IMR-90 (cell line): ENCODE data around the gene SLC36A1. TPM values are rescaled to one million over a fixed set of nuclear protein-coding genes. Genes with fewer than 3 reads are reported as not detected.

Source experiments
- ATAC-seq: fragments of 200-7000 bp; cut with Tn5 transposase; 2 replicates; pipeline ENCODE4 v1.9.1; 2020; ENCODE audit warnings: low read depth, mild to moderate bottlenecking, moderate library complexity
- BruUV-seq: library from RNA; stranded (reverse); fragments of 400-500 nt; replicated peaks from 2 replicates; lab custom pipeline; 2021; lab: Mats Ljungman, UMichigan
- CTCF ChIA-PET: fragments of 300-600 bp; formaldehyde crosslinking; extraction: SDS; loops from one replicate; lab custom pipeline; 2021; ENCODE audit warnings: antibody characterized with exemption; lab: Yijun Ruan, JAX
- POLR2A ChIA-PET: fragments of 300-600 bp; sonication (Branson Sonifier 250); formaldehyde crosslinking; loops from one replicate; lab custom pipeline; 2022; ENCODE audit warnings: antibody characterized with exemption; ENCODE audit not compliant: unreplicated experiment; lab: Charles Lee
- DNase-seq: peaks from one replicate; pipeline ENCODE4 v3.0.0; 2013
- H2AFZ ChIP-seq: replicated peaks from 2 replicates; pipeline ENCODE3; 2013; ENCODE audit warnings: low read length, mild to moderate bottlenecking; ENCODE audit not compliant: poor library complexity
- H2AK5ac ChIP-seq: 2 replicates; pipeline ENCODE4 v1.6.1; 2013; ENCODE audit warnings: low read depth, low read length, inconsistent platforms
- H2AK9ac ChIP-seq: replicated peaks from 2 replicates; pipeline ENCODE3; 2013; ENCODE audit warnings: mild to moderate bottlenecking, low read depth, low read length, moderate library complexity; ENCODE audit not compliant: poor library complexity
- H2BK120ac ChIP-seq: 2 replicates; pipeline ENCODE4 v1.6.1; 2013; ENCODE audit warnings: low read depth, low read length, inconsistent platforms
- H2BK15ac ChIP-seq: 3 replicates; pipeline ENCODE4 v1.6.1; 2013; ENCODE audit warnings: low read depth, low read length, inconsistent platforms
- H2BK20ac ChIP-seq: 2 replicates; pipeline ENCODE4 v1.6.1; 2013; ENCODE audit warnings: low read depth, mild to moderate bottlenecking, inconsistent platforms, low read length, moderate library complexity
- H2BK5ac ChIP-seq: 2 replicates; pipeline ENCODE4 v1.6.1; 2013; ENCODE audit warnings: mild to moderate bottlenecking, low read depth, low read length, inconsistent platforms; ENCODE audit not compliant: poor library complexity, severe bottlenecking
- H3K14ac ChIP-seq: replicated peaks from 2 replicates; pipeline ENCODE4 v1.6.1; 2013; ENCODE audit warnings: low read depth, low read length, inconsistent platforms
- H3K18ac ChIP-seq: 2 replicates; pipeline ENCODE4 v1.6.1; 2013; ENCODE audit warnings: low read depth, low read length, control low read depth
- H3K23ac ChIP-seq: 2 replicates; pipeline ENCODE4 v1.6.1; 2013; ENCODE audit warnings: low read depth, low read length, inconsistent platforms
- H3K27ac ChIP-seq: 2 replicates; pipeline ENCODE4 v1.5.1; 2013; ENCODE audit warnings: mild to moderate bottlenecking, control low read depth, low read length; ENCODE audit not compliant: insufficient read depth
- H3K27me3 ChIP-seq: 2 replicates; pipeline ENCODE4 v1.6.1; 2013; ENCODE audit warnings: low read length; ENCODE audit not compliant: control insufficient read depth, insufficient read depth
- H3K36me3 ChIP-seq: 2 replicates; pipeline ENCODE4 v1.6.1; 2013; ENCODE audit warnings: low read length, mixed read lengths; ENCODE audit not compliant: control insufficient read depth, insufficient read depth
- H3K4ac ChIP-seq: 2 replicates; pipeline ENCODE4 v1.6.1; 2013; ENCODE audit warnings: low read depth, low read length, inconsistent platforms
- H3K4me1 ChIP-seq: 2 replicates; pipeline ENCODE4 v1.6.1; 2013; ENCODE audit warnings: low read length, mixed read lengths; ENCODE audit not compliant: control insufficient read depth, insufficient read depth
- H3K4me2 ChIP-seq: 2 replicates; pipeline ENCODE4 v1.6.1; 2013; ENCODE audit warnings: low read depth, mild to moderate bottlenecking, control low read depth, low read length, moderate library complexity
- H3K4me3 ChIP-seq: 2 replicates; pipeline ENCODE4 v1.5.1; 2013; ENCODE audit warnings: low read depth, mild to moderate bottlenecking, control low read depth, low read length, moderate library complexity; ENCODE audit not compliant: insufficient read depth
- H3K56ac ChIP-seq: 2 replicates; pipeline ENCODE4 v1.6.1; 2013; ENCODE audit warnings: low read length, inconsistent platforms; ENCODE audit not compliant: insufficient read depth; ENCODE audit errors: extremely low read depth
- H3K79me1 ChIP-seq, 2 experiments: 2 replicates each; pipeline ENCODE4 v1.6.1; 2013; ENCODE audit warnings: low read length in 2 of 2, inconsistent platforms in 1 of 2, low read depth in 1 of 2
- H3K9ac ChIP-seq: 2 replicates; pipeline ENCODE4 v1.6.1; 2013; ENCODE audit warnings: low read depth, low read length, control low read depth
- H3K9me1 ChIP-seq: 2 replicates; pipeline ENCODE4 v1.6.1; 2013; ENCODE audit warnings: low read length, inconsistent platforms; ENCODE audit not compliant: insufficient read depth
- H3K9me3 ChIP-seq: 2 replicates; pipeline ENCODE4 v1.6.1; 2013; ENCODE audit warnings: low read length; ENCODE audit not compliant: control insufficient read depth, insufficient read depth
- H4K20me1 ChIP-seq: 2 replicates; pipeline ENCODE4 v1.6.1; 2013; ENCODE audit warnings: low read length, inconsistent platforms; ENCODE audit not compliant: insufficient read depth
- H4K5ac ChIP-seq: 2 replicates; pipeline ENCODE4 v1.6.1; 2013; ENCODE audit warnings: mild to moderate bottlenecking, low read depth, low read length, control low read depth
- H4K8ac ChIP-seq, 2 experiments: 2 replicates each; pipeline ENCODE4 v1.6.1; 2013; ENCODE audit warnings: low read depth in 2 of 2, low read length in 2 of 2, control low read depth in 1 of 2, inconsistent platforms in 1 of 2
- H4K91ac ChIP-seq: 2 replicates; pipeline ENCODE4 v1.6.1; 2013; ENCODE audit warnings: low read depth, low read length, inconsistent platforms; ENCODE audit not compliant: insufficient read depth
- CEBPB ChIP-seq: IDR thresholded peaks from 2 replicates; pipeline ENCODE4 v1.6.1; 2012; ENCODE audit warnings: low read depth, low read length, improper control_type of control experiment
- CTCF ChIP-seq: conservative IDR thresholded peaks from 2 replicates; pipeline ENCODE4 v1.5.1; 2012; ENCODE audit warnings: mild to moderate bottlenecking, low read depth, low read length, improper control_type of control experiment
- FOS ChIP-seq: fragments of 150-350 bp; IDR thresholded peaks from 2 replicates; pipeline ENCODE4 v1.6.1; 2016; ENCODE audit warnings: low read depth, low read length
- MXI1 ChIP-seq: IDR thresholded peaks from 2 replicates; pipeline ENCODE4 v1.6.1; 2012; ENCODE audit warnings: low read depth, mild to moderate bottlenecking, low read length, moderate library complexity, borderline replicate concordance
- POLR2A ChIP-seq: IDR thresholded peaks from 2 replicates; pipeline ENCODE4 v1.6.1; 2012; ENCODE audit warnings: mild to moderate bottlenecking, low read depth, low read length
- RAD21 ChIP-seq: IDR thresholded peaks from 2 replicates; pipeline ENCODE4 v1.6.1; 2012; ENCODE audit warnings: low read length, improper control_type of control experiment
- RFX5 ChIP-seq: IDR thresholded peaks from 2 replicates; pipeline ENCODE4 v1.8.0; 2012; ENCODE audit warnings: low read depth, mild to moderate bottlenecking, low read length, moderate library complexity
- SMC3 ChIP-seq: fragments of 150-350 bp; IDR thresholded peaks from 2 replicates; pipeline ENCODE4 v1.6.1; 2016; ENCODE audit warnings: low read depth, mild to moderate bottlenecking, antibody characterized with exemption, low read length, moderate library complexity
- USF2 ChIP-seq: fragments of 150-350 bp; IDR thresholded peaks from 2 replicates; pipeline ENCODE4 v1.6.1; 2017; ENCODE audit warnings: mild to moderate bottlenecking, antibody characterized with exemption, low read length, low read depth
- WGBS, 2 experiments: methylation state at CpG; one replicate each; pipeline versions ENCODE4 v1.1.5 to v1.1.7; 2013; ENCODE audit warnings: missing lambda C conversion rate in 2 of 2; ENCODE audit not compliant: insufficient read length in 1 of 2; ENCODE audit errors: extremely low coverage in 2 of 2; 5-methylcytosine and 5-hydroxymethylcytosine counted together
- dilution Hi-C: fragments of 300-500 bp; cut with HindIII; formaldehyde crosslinking; loops from one replicate; pipeline ENCODE4 v1.14.3; 2018; ENCODE audit warnings: low sequenced_read_pairs; ENCODE audit not compliant: unreplicated experiment
- in situ Hi-C: fragments of 300-500 bp; cut with MboI; formaldehyde crosslinking; loops from 3 replicates; pipeline ENCODE4 v1.14.3; 2019; ENCODE audit warnings: low sequenced_read_pairs, inconsistent platforms, mixed read lengths
- intact Hi-C: fragments of 100-400 bp; cut with micrococcal nuclease; formaldehyde crosslinking; loops from 2 replicates; pipeline ENCODE4 v1.10.0; 2022
- polyA plus RNA-seq, 3 experiments: library from polyadenylated mRNA; depleted of rRNA; stranded (reverse); fragments of >200 nt; gene quantifications; 2 replicates each; pipeline ENCODE4 v1.2.3, GENCODE V29; 2012; ENCODE audit warnings: low replicate concordance in 1 of 3
- total RNA-seq: library from RNA; depleted of rRNA; stranded (reverse); fragments of >200 nt; gene quantifications from 2 replicates; pipeline ENCODE4 v1.2.3, GENCODE V29; 2012

SLC36A1 gene
- total and polyA plus RNA-seq, 2 of the 4 experiments (the other 2 are of a cell fraction): 5.7 to 8.7 TPM

GRCh38 chr5:151523335-151523734 is 75.9 kb downstream of the SLC36A1 start:
- Histone ChIP-seq H3K36me3 (no peaks in the 10 kb centered on the region), H3K56ac (no peak overlapping the region), H3K27ac (no peak overlapping the region), H3K4me1 (no peaks in the 10 kb centered on the region), H3K9ac (no peak overlapping the region), H3K27me3 (peaks cover 4% of the 10 kb centered on the region; the same call in 1 of the 2 replicates), H3K79me1 (no peaks in the 10 kb centered on the region), H3K14ac (no peak overlapping the region), H4K5ac (no peak overlapping the region), H4K20me1 (no peaks in the 10 kb centered on the region), H3K4me2 (no peak overlapping the region), H3K4me3 (no peak overlapping the region), H2BK5ac (no peak overlapping the region), H3K23ac (no peak overlapping the region), H3K9me3 (no peaks in the 10 kb centered on the region), H2AK9ac (no peak overlapping the region), H2BK15ac (no peak overlapping the region), H4K8ac (no peak overlapping the region), H2BK120ac (no peak overlapping the region), H3K18ac (no peak overlapping the region), H3K9me1 (no peaks in the 10 kb centered on the region), H3K4ac (no peak overlapping the region), H2BK20ac (no peak overlapping the region), H2AFZ (no peak overlapping the region), H4K91ac (no peak overlapping the region), H2AK5ac (no peak overlapping the region)
- ChIA-PET CTCF (interaction anchor here (0.5 to 2.4 kb wide), 17 partner anchors 10 to 487 kb away, joined by 3 to 26 read pairs (median 4); partner anchors contain the start of gene SLC36A1), POLR2A (no interaction called here)
- dilution Hi-C loops: no loop called here
- DNase-seq: peak; percentile 55
- no TSS peak for BruUV-seq
- intact Hi-C loops: loop anchor here (1.0 to 5.0 kb wide), 5 partner anchors 76 to 721 kb away; partner anchors contain the start of gene SLC36A1
- ATAC-seq: peak; percentile 93
- in situ Hi-C loops: no loop called here
- TF ChIP-seq MXI1 (no peak), CTCF (peak; percentile 67), POLR2A (no peak), RAD21 (peak; percentile 81), FOS (no peak), CEBPB (no peak), SMC3 (peak; percentile 57), USF2 (no peak), RFX5 (no peak)
- no CpG with 5 or more reads among the region's 2 CpGs for WGBS, 2 experiments
